Measurements from ENCODE around the gene BABAM2.
"Not testable (repeated sequence)": the region's sequence is repeated elsewhere in the genome, so short reads cannot be mapped to it uniquely, and the experiment has no call there.

Gene BABAM2

DNA sequence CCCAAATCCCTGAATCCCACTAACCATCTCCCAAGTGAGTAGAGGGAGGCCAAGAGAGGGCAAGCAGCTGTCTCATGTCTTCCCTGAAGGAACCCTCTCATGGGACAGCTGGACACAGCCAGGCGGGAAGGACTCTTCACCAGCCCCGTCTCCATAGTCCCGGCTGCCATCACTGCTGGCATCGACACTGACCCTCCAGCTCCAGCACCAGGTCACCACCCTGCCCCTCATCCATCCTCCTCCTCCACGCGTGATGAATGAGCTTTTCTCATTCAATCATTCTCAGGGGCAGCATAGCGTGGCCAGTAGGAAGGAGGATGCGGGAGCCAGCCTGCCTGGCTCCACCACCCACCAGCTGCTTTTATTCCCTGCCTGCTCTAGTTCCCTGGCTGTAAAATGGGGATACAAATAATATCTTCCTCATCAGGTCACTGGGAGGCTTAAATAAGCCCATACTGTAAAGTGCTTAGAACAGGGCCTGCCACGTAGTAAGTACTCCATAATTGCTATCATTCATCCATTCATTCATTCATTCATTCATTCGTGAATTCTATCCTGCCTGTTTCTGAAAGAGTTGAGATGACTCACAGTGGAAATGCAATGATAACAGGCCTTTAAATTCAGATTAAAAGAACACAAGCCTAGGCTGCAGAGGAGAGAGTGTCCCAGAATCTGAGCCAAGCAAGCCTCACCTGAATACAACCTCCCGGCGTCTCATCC lies 471.6 kb downstream of the BABAM2 start:
- DNase-seq (ENCODE audit: low read depth), result no peak

DNA sequence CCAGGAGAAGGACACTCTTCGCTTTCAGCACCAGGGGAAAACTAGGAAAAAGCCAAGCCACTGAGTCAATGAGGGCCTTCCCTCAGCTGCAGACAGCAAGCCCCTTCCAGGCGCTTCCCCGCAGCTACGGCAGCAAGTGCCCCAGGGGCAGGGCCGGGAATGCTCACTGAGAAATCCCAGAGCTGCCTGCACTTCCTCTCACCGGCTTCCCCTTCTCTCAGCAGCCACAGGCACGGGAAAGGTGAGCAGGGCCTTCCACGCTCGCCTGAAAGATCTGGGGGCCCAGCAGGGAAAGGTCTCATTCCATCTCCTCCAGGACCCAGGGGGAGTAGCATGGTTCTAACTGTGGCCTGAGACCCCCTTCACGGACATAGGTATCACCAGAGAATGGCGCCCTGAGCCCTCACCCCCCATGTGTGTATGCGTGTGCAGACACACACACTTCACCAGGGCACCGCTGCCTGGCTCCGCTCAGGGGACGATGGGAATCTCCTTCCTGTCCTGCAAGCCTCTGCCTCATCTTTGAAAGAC lies 472.5 kb downstream of the BABAM2 start:
- DNase-seq (ENCODE audit: low read depth), result no peak

DNA sequence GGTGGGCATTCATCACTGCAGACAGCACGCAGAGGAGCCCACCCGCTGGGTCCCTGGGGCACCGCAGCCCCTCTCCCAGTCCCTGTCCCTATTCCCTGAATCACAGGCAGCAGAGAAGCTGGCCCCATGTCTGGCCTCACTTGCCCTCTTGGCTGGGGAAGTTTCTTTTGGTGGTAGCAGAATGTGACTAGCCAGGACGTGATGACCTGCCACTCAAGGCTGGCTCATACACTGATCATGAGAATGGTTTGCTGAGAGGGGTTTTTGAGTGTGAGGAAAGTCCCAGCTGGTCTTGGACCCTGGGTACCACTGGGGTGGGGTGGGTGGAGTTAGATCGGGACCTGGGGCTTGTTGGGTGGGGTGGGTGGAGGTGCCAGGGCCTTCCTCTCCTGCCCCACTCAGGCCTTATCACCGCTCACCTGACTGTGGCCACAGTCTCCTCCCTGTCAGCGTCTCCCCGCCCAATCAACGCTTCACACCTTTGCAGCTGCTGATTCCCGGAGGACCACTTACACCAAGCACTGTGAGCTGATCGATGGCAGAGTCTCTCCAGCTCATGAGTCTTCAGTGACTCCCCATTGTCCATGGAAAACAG lies 473.3 kb downstream of the BABAM2 start:
- DNase-seq (ENCODE audit: low read depth), result no peak

DNA sequence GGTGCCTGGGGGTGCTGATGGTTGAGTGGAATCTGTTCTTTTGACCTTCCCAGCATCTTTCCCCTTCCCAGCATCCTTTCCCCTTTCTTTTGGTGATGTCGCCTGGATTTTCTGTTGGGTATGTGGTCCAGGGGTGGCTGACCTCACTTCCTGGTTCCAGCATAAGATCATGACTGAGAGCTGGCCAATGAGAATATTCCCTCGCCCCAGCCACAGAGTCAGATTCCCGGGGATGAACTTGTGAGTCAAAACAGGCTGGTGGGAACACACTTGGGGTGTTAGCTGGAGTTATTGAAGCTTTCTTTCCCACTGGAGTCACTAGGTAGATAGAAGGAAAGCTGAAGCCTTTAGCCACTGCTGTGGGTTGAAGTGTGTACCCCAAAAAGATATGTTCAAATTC lies 474.1 kb downstream of the BABAM2 start:
- DNase-seq (ENCODE audit: low read depth), result peak; percentile 39

DNA sequence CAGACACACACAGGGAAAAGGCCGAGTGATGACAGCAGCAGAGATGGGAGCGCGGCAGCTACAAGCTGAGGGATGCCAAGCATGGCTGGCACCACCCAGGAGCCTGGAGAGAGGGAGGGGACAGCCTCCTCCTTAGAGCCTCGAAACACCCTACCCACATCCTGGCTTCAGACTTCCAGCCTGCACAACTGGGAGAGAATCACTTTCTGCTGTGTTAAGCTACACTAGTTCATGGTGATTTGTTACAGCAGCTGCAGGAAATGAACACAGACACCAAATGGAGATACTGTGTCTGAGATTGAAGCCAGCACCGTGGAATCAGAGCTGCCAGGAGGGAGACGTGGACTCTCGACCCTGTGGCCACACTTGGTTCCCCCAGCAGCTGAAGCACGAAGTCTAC lies 474.6 kb downstream of the BABAM2 start:
- DNase-seq (ENCODE audit: low read depth), result no peak

DNA sequence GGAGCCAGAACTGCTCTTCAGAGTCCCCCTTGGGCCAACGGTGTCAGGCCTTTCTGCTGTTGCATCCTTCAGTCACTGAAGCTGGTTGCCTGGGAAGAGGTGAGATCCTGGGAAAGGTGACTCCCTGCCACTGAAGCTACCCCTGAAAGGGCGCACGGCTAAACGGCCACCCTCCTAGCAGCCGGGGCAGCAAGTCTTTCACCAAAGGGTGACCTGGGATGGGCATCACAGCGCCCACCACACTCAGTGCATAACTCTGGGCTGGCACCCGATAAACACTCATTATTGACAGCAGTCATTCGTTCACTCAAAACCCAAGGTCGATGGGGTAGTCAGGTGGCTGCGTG lies 475.6 kb downstream of the BABAM2 start:
- no peak for DNase-seq (ENCODE audit: low read depth)

DNA sequence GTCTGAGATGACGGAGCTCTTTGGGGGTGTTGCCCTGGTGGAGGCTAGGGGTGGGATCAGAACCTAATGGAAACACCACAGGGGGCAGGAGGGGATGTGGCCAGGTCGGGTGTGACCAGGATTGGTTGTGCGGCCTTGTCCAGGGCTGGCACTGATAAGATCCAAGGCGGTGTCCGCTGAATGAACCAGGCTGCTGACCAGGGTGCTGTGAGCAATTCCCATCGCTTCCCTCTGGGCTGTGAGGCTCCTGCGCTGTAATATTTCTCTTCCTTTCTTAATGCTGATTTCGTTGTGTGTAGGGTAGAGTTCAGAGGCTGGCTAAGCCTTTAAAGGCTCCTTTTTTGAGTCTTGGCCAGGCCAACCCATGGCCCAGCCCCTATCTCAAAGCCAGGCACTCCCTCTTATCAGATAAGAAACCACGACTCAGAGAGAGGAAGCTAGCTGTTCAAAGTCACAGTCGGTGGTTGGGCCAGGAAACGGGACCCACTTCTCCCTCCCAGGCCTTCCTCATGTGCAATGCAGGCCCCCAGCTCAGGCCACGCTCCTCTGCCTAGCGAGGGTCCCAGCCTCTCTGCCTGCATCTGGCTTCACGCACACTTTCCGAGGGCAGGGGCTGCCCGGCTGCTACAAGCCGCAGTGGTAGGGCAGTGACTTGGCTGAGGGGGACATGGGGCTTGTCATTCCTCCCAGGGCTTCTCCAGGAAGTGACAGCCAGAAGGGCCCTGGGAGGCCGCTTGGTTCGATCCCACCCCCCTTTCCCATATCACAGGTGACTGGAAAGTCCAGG lies 476.2 kb downstream of the BABAM2 start:
- DNase-seq (ENCODE audit: low read depth), result peak; percentile 93

DNA sequence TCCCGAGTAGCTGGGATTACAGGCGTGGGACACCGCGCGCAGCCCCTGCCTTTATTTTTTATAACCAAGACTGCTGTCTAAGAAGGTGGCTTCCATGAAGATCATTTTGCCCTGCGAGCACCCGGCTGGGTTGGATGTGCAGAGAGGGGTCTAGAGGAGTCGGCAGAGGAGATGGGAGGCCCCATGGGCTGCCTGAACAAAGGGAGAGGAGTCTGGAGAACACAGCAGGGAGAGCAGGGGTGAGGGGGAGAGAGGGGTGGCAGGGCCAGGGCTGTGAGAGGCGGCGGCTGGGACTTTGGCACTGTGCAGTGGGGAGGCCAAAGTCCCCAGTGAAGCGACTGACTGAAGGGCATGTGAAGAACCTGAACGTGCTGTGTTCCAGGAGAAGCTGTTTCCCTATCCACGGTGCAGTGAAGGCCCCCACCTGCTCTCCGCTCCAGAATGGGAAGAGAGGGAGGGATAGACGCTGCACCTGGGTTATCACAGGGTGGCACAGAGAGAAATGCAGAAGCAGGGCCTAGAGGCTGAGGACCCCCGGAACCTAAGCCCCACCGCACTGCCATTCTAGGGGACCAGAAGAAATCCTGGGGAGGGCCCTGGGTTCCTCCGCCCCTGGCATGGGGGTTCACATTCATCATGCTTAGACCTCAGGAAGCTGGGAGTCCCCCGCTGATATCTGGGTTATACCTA lies 477.3 kb downstream of the BABAM2 start:
- no peak for DNase-seq (ENCODE audit: low read depth)

DNA sequence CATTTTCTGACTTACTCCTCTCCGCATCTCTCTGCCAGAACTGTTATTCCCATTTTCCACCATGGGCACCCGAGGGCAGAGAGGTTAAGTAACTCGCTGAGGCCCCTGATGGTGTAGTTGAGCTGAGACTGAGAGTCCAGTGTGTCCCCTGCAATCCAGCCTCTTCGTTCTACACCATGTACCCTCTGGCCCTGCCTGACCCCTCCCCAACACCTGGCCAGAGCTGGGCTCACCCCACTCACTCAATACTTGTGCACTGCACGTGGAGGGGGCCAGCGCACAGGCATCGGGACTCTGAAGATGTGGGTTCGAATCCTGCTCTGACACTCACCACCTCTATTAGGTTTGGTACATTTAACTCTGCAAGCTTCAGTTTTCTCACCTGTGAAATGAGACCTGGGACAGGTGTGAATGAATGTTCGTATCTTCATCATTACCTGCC lies 477.8 kb downstream of the BABAM2 start:
- no peak for DNase-seq (ENCODE audit: low read depth)

DNA sequence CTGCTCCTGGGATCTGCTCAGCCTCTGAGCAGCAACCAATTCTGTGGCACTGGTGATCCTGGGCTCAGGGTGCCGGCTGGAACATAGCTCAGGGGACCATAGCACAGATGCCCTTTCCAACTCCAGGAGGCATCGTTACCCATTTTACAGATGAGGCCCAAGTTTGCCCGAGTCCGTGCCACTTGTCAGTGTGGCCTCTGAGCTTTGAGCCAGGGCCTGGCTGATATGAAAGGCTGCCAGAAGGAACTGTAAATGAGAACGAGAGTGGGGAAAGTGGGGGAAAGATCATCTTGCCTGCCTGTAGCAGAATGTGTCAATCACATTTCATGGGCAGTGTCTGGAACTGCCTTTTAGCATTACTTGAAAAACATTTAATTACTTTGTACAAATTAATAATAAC lies 478.8 kb downstream of the BABAM2 start:
- no peak for DNase-seq (ENCODE audit: low read depth)

DNA sequence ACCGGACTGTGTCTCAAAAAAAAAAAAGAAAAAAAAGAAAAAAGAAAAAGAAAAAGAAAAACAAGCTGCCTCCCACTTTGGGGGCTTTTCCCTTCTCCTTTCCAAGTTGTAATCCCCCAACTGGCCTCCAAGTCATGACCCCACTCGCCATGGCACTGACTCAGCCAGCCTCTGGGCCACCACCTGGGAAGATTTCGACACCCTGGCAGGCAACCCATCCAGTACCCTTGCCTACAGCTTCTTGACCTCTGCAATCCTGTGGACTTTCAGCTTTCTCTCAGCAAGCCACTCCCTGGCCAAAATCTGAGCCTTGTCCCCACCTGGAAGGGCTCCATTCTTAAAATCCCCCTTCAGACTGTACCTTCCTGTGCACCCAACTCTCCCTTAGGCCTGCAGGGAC lies 479.8 kb downstream of the BABAM2 start:
- no peak for DNase-seq (ENCODE audit: low read depth)

DNA sequence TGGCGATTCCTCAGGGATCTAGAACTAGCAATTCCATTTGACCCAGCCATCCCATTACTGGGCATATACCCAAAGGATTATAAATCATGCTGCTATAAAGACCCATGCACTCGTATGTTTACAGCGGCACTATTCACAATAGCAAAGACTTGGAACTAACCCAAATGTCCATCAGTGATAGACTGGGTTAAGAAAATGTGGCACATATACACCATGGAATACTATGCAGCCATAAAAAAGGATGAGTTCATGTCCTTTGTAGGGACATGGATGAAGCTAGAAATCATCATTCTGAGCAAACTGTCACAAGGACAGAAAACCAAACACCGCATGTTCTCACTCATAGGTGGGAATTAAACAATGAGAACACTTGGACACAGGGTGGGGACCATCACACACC lies 481.2 kb downstream of the BABAM2 start:
- DNase-seq (ENCODE audit: low read depth), result not testable (repeated sequence)

DNA sequence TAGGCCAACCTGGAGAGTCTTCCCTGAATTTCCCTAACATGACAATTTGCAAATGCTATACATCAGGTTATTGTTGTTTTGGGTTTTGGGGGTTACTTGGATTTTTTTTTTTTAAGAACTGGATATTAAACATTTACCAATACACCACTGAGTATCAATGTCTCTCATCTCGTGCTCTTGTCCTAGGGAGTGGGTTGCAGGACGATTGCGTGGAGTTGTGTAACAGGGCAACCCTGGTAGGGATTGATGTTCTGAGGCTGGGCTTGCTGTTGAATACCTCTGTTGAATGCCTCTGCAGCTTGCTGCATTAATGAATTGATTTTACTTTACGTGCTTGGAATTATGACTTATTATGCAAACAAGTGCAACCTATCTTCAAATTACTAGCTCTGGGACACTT lies 483.3 kb downstream of the BABAM2 start:
- DNase-seq (ENCODE audit: low read depth), result no peak

DNA sequence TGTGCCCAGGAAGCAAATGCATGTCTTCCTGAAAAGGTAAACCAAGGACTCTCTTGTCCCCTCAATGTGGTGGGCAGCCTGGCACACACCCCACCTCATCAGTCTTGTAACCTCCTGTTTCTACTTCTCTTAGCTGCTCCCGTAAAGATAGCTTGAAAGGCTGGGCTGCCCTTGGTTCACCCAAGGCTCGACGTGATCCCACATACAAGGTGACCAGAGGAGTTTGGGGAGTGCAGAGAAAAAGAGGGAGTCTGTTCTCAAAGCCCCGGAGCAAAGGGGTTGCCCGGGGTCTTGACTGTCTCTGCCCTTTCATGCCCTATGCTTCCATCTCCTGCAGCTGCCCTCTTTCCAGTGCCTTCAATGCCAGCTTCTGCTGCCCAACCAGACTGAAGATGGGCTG lies 483.8 kb downstream of the BABAM2 start:
- no peak for DNase-seq (ENCODE audit: low read depth)

DNA sequence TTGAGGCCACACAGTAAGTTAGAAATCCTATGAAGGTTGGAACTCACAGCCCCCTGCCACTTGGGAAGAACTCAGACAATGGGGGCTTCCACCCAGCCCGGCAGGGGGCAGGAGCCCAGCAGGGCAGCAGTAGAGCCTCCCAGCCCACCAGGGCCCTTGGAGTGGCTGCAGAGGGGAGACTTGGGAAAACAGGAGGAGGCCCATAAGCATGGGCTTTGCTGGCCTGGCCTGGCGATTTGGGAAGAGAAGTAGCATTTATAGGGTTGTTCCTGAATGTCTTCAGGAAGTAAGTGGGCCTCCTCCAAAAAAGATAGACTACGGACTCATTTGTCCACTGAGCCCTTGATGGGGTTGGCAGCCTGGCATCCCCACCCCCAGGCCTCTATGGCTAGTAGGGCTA lies 484.7 kb downstream of the BABAM2 start:
- no peak for DNase-seq (ENCODE audit: low read depth)

DNA sequence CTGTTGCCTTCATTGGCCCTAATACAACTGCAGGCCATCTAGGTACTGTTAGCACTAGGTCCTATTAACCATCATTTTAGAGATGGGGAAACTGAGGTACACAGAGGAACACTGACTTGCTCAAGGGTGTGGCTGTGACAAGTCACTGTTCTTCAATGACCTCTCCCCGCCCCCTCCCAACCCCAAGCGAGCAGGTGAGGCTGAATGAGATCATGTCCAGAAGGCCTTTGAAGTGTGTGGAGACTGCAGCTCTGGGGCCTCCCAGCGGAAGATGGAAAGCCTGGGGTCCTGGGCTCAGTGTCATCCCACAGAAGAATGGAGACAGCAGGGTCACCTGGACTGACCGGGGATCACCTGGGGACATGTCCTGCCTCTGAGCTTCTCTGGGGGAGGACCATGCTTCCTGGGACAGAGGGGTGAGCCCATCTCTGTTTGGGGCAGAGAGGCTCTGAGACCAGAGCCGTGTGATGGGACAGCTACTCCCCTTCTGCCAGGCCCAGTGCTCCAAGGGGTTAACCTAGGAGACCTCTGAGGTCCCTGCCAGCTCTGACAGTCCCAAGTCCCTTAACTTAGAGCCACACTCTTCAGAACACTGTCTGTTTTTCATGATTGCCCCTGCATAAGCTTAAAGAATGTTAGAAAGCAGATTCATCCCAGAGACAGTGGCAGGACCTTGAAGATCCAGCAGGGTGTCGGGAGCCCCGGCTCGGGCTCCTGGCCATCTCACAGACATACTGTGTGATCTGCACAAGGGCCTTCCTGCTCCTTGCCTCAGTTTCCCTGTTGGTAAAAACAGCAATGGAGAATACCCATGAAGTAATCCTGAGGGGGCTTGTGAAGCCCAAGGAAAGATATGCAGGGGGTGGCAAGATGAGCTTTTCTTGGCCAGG lies 485.5 kb downstream of the BABAM2 start:
- DNase-seq (ENCODE audit: low read depth), result no peak

DNA sequence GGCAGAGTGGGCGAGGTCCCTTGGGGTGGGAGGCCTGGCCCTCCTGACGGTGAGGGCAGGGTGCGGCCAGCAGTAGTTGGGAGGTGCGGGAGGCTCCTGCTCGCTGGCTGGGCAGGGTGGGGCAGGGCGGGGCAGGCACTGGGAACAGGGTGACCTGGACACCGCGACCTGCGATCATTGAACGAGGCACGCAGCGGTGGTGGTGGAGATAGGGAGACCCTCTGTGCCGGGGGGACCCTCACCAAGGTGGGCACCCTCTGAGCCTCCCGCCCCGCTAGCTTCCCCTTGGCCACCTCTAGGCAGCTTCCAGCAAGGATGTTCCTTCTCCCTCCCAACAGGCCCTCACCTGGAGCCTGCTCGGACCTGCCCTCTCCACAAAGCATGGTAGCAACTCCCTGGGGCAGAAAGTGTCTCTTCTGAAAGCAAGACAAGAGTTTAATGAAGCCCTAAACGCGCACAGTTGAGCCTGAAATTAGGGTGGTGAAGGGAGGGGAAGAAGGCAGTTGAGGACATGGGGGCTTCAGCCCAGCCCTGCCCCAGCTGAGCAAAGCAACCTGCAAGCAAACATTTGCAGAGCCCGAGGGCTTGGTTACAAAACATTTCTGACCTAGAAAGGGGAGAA lies 486.8 kb downstream of the BABAM2 start:
- no peak for DNase-seq (ENCODE audit: low read depth)

DNA sequence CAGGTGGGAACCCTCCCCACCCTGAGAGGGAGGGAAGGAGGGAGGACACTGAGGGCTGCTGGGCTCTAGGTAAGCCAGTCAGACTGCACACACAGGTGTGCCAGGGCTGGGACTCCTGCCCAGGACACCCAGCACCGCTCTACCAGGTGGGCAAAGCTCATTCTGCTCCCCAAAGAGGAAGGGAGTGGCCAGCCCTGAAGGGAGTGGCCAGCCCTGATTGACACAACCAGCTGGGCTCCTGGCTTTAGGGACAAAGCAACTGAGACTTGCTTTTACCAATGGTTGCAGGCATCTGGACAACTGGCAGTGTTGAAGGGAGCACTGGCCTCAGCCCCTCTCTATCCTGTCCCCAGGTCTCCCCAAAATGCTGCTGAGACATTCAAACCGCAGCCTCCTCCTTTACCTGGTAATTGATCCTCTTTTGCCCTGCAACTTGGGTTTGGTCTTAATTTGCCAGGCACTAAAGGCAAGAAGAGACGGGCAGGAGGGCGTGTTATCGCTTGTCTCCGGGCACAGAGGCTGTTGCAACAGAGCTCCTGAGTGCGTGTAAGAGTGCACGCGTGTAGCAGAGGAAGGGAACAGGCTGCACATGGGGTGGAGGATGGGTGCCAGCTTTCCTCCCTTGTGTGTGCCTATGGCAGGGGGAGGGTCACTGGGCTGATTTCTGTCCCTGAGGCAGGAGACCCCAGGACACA lies 487.6 kb downstream of the BABAM2 start:
- no peak for DNase-seq (ENCODE audit: low read depth)

DNA sequence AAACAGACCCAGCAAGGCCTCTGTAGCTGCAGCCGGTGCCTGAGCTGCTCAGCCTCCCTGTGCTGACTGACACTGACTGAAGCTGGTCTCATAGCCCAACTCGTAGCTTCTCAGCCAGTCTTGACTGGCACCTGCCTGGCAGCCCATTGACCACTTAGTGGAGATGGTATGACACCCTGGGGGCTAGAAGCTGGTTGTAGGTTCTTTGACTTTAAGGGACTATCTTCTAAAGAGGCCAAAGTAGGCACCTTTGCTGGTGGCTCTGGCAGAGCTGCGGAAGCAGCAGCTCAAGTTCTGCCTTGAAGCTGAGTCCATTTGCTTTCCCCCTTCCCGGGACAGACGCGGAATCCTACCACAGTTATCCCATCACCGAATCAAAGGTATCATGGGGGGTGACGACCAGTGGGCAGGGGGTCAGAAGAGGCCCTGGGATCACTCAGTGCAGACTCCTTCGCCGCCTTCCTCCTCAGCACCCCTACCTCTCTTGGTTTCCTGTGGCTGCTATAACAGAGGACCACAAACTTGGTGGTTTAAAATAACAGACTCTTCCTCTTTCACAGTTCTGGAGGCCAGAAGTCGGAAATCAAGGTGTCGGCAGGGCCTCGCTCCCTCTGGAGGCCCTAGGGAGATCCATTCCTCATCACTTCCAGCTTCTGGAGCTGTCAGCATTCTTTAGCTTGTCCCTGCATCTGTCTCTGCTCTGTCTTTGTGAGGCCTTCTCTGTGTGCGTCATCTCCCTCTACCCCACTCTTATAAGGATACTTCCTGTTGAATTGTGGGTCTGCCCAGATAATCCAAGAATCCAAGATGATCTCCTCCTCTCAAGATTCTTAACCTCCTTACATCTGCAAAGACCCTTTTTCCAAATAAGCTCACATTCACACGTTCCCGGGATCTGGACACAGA lies 488.4 kb downstream of the BABAM2 start:
- DNase-seq (ENCODE audit: low read depth), result no peak

Measured in amniotic epithelial cell (primary cell).